Activated CD8-positive, alpha-beta T cell treated with anti-CD3 and anti-CD28 coated beads for 36 hours (primary cell): Measurements from ENCODE around the gene HAGH. TPM values are rescaled to one million over a fixed set of nuclear protein-coding genes. Genes with fewer than 3 reads are reported as not detected.

Experiments used
- ATAC-seq: fragments of 200-7000 bp; cut with Tn5 transposase; one replicate; pipeline ENCODE4 v1.10.0; 2021; ENCODE audit warnings: mild to moderate bottlenecking, moderate library complexity
- CTCF ChIA-PET: fragments of 350-600 bp; sonication (Branson Sonifier 250); formaldehyde crosslinking; loops from one replicate; lab custom pipeline; 2021; ENCODE audit warnings: antibody characterized with exemption; lab: Charles Lee
- POLR2A ChIA-PET: fragments of 350-600 bp; sonication (Branson Sonifier 250); formaldehyde crosslinking; loops from one replicate; lab custom pipeline; 2021; ENCODE audit warnings: antibody characterized with exemption; lab: Charles Lee
- DNase-seq: peaks from one replicate; pipeline ENCODE4 v3.0.0-alpha.2; 2020
- H3K27ac Mint-ChIP-seq: one replicate; pipeline ENCODE4 v1.8.0; 2021; ENCODE audit warnings: mild to moderate bottlenecking, mixed read lengths
- H3K27me3 Mint-ChIP-seq: one replicate; pipeline ENCODE4 v1.8.0; 2021; ENCODE audit warnings: mixed read lengths
- H3K36me3 Mint-ChIP-seq: one replicate; pipeline ENCODE4 v1.8.0; 2021; ENCODE audit warnings: low read depth, mixed read lengths
- H3K4me1 Mint-ChIP-seq: one replicate; pipeline ENCODE4 v1.8.0; 2021; ENCODE audit warnings: low read depth, mixed read lengths
- H3K4me3 Mint-ChIP-seq: one replicate; pipeline ENCODE4 v1.8.0; 2021; ENCODE audit warnings: mild to moderate bottlenecking, moderate library complexity, mixed read lengths
- H3K9me3 Mint-ChIP-seq: one replicate; pipeline ENCODE4 v1.8.0; 2021; ENCODE audit warnings: mixed read lengths
- intact Hi-C: fragments of 100-400 bp; cut with micrococcal nuclease; formaldehyde crosslinking; loops from one replicate; pipeline ENCODE4 v1.10.0; 2022
- total RNA-seq, 2 experiments: library from RNA; stranded (reverse); gene quantifications; one replicate each; pipeline ENCODE4 v1.2.3, GENCODE V29; 2021
- TF ChIP-seq, protein P1 (sequence below): fragments of 200-600 bp; IDR thresholded peaks from one replicate; pipeline ENCODE4 v1.8.0; 2022; ENCODE audit warnings: antibody characterized with exemption, mild to moderate bottlenecking

HAGH gene
- total RNA-seq, 2 experiments from 2014 or later: 32.0 to 35.7 TPM

DNA sequence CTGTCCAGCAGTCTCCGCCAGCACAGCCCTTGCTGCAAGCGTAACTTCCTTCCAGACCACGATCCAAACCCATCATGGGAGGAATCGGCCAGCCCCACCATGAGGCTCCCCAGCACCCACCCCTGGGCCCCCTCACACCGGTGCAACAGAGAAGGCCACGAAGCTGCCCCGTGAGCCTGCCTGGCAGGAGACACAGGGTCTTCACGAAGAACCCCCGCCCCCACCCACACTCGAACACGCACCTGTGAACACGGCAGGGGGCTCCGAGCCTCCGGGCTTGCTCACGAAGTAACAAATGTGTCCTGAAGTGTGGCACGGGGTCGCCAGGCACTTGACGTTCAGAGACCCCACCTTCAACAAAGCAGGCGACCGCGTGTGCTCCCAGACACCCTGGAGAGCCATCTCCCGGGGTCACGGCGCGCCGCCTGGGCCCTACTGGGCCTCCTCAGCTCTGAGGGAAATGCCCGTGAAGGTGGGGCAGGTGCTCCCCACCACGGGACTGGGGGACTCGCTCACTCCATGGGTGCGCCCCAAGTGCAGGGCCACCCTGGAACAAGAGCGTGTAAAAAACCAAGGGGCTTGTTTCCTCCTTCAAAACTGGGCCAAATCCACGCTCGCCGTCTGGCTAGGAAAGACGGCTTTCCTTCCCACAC is 7.6 kb downstream of the HAGH start:
- H3K27ac Mint-ChIP-seq: no peak overlapping the region
- no peak for ATAC-seq
- TF ChIP-seq, protein P1, sequence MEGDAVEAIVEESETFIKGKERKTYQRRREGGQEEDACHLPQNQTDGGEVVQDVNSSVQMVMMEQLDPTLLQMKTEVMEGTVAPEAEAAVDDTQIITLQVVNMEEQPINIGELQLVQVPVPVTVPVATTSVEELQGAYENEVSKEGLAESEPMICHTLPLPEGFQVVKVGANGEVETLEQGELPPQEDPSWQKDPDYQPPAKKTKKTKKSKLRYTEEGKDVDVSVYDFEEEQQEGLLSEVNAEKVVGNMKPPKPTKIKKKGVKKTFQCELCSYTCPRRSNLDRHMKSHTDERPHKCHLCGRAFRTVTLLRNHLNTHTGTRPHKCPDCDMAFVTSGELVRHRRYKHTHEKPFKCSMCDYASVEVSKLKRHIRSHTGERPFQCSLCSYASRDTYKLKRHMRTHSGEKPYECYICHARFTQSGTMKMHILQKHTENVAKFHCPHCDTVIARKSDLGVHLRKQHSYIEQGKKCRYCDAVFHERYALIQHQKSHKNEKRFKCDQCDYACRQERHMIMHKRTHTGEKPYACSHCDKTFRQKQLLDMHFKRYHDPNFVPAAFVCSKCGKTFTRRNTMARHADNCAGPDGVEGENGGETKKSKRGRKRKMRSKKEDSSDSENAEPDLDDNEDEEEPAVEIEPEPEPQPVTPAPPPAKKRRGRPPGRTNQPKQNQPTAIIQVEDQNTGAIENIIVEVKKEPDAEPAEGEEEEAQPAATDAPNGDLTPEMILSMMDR: no peak
- no peaks in the 10 kb centered on the region for H3K9me3 Mint-ChIP-seq
- no peak overlapping the region for H3K4me3 Mint-ChIP-seq
- peaks cover 3% of the 10 kb centered on the region for H3K4me1 Mint-ChIP-seq
- no peaks in the 10 kb centered on the region for H3K27me3 Mint-ChIP-seq
- H3K36me3 Mint-ChIP-seq: peaks cover 12% of the 10 kb centered on the region
- CTCF ChIA-PET: no interaction called here
- no peak for DNase-seq
- intact Hi-C loops: no loop called here
- POLR2A ChIA-PET: no interaction called here

DNA sequence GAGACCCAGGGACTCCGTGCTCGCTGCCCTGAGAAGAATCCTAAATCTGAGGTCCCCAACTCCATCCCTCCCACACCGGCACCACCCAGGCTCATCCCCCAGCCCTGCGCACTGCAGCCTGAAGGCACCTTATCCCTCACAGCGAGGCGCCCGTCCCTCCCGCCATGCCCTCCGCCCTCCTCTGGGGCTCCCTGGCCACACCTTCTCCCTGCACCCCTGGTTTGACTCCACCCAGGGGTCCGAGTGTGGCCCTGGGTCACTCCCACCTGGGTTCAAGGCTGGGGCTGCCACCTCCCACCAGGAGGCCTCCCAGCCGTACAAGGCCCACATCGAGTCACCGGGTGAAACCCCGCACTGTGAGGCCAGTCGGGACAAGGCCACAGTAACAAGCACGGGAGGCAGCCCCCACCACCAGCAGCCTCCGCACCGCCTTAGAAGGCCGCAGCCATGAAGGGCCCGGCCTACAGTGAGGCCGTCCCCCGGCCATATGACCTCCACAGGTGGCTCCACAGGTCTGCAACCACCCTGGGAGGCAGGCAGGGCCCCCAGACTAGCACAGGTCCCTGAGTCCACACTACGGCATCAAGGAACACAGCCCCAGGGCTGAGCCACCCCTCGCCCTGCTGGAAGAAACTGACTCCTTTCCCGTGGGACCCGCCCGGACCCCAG is 8.3 kb downstream of the HAGH start:
- no peaks in the 10 kb centered on the region for H3K27me3 Mint-ChIP-seq
- H3K9me3 Mint-ChIP-seq: no peaks in the 10 kb centered on the region
- CTCF ChIA-PET: no interaction called here
- TF ChIP-seq, protein P1: no peak
- DNase-seq (no peak), ATAC-seq (no peak)
- no peak overlapping the region for H3K4me3 Mint-ChIP-seq
- peaks cover 4% of the 10 kb centered on the region for H3K4me1 Mint-ChIP-seq
- H3K27ac Mint-ChIP-seq: no peak overlapping the region
- peaks cover 16% of the 10 kb centered on the region for H3K36me3 Mint-ChIP-seq
- POLR2A ChIA-PET: no interaction called here
- intact Hi-C loops: no loop called here

DNA sequence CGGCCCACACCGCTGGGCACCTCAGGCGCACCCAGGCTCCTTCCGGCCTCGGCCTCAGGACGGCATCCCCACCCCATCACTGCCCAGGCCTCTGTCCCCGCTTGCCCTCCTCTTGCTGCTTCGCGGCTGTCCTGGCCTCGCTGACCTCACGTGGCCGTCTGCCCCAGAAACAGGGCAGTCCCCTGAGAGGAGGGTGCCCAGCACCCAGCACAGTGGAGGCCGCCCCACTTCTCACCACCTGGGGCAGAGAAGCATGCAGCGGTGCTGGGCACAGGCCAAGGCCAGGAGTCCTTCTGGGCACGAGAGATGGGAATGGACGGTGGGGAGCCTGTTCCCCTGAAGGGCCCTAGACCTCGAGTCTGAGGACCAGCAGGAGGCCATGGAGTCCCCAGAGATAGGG is 8.9 kb downstream of the HAGH start:
- TF ChIP-seq, protein P1: no peak
- peaks cover 10% of the 10 kb centered on the region for H3K4me1 Mint-ChIP-seq
- H3K27me3 Mint-ChIP-seq: no peaks in the 10 kb centered on the region
- intact Hi-C loops: no loop called here
- ChIA-PET POLR2A (no interaction called here), CTCF (no interaction called here)
- ATAC-seq: no peak
- DNase-seq: no peak
- H3K36me3 Mint-ChIP-seq: peaks cover 17% of the 10 kb centered on the region
- no peaks in the 10 kb centered on the region for H3K9me3 Mint-ChIP-seq
- H3K27ac Mint-ChIP-seq: no peak overlapping the region
- H3K4me3 Mint-ChIP-seq: no peak overlapping the region

DNA sequence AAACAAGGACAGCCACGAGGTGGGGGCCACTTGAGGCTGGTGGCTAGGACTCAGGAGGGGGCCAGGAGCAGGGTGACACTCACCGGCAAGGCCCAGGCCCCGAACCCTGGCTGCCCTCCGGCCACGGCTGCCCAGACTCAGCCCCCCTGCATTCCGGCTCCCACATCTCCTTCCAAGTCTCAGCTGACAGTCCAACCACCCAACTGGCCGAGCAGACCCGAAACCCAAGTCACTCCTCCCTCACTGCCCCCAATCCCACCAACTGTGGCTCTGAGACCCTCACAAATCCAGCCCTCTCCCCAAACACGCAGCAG is 9.4 kb downstream of the HAGH start:
- ATAC-seq (no peak), DNase-seq (no peak)
- H3K9me3 Mint-ChIP-seq: no peaks in the 10 kb centered on the region
- no peaks in the 10 kb centered on the region for H3K27me3 Mint-ChIP-seq
- no peak overlapping the region for H3K4me3 Mint-ChIP-seq
- no peak overlapping the region for H3K27ac Mint-ChIP-seq
- CTCF ChIA-PET: no interaction called here
- TF ChIP-seq, protein P1: no peak
- H3K4me1 Mint-ChIP-seq: peaks cover 13% of the 10 kb centered on the region
- intact Hi-C loops: no loop called here
- POLR2A ChIA-PET: no interaction called here
- peaks cover 17% of the 10 kb centered on the region for H3K36me3 Mint-ChIP-seq

DNA sequence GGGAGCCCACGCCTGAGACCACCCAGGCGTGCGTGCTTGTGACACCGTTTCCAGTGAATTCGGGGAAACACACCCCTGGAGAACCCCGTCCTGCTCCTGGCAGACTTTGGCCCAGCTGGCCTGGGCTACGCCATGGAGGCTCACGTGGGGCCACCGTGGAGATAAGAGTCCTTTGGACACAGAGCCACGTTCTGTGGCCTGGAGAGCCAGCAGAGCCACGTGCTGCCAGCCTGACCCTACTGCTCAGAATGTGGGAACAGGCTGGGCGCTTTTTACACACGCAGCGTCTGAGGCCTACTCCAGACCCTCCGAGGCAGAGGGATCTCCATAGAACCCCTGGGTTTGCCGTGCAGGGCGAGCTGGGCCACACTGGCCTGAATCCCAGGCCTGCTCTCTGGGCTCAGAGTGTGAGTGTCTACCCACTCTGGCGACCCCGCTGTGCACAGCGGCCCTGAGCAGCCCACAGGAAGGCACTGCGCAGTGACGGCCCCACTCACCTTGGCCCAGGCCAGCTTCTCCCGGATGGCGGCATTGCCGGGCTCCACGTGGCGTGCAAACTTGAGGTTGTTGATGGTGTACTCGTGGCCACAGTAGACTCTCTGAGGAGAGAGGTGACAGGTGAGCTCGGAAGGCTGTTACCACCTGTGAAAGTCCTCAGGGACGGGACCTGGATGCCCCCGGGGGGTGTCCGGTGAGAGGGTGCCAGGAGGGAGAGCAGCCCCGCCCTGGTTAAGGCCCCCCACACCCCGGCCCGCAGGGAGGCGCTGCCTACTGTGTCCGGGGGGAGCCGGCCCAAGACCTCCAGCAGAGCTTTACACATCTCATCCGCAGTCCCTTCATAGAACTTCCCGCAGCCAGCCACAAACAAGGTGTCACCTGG is 10.0 kb downstream of the HAGH start:
- Mint-ChIP-seq H3K4me1 (peaks cover 13% of the 10 kb centered on the region), H3K4me3 (no peak overlapping the region), H3K27me3 (no peaks in the 10 kb centered on the region), H3K27ac (no peak overlapping the region), H3K9me3 (no peaks in the 10 kb centered on the region), H3K36me3 (peaks cover 17% of the 10 kb centered on the region)
- DNase-seq (no peak), ATAC-seq (no peak)
- ChIA-PET POLR2A (no interaction called here), CTCF (no interaction called here)
- TF ChIP-seq, protein P1: no peak
- intact Hi-C loops: no loop called here
